Uterus (tissue), 2 donors: ENCODE data around the gene MKLN1.

Experiments used
- CTCF ChIP-seq, 4 experiments: fragments of 200-600 bp in 2 of 4; fragments of 450-650 bp in 2 of 4; sonication (generic) in 2 of 4; IDR thresholded peaks; one replicate each; pipeline ENCODE4 v1.5.1; 2016 to 2019; ENCODE audit warnings: antibody characterized with exemption in 4 of 4, mild to moderate bottlenecking in 2 of 4, moderate library complexity in 1 of 4
- POLR2A ChIP-seq, 2 donors: fragments of 450-650 bp; IDR thresholded peaks; one replicate each; pipeline ENCODE4 v1.6.1; 2016; ENCODE audit warnings: antibody characterized with exemption in 2 of 2, mild to moderate bottlenecking in 1 of 2, moderate library complexity in 1 of 2

- TF ChIP-seq CTCF (IDR thresholded peaks at IDR 0.05) (no peak), POLR2A (IDR thresholded peaks at IDR 0.05) (no peak)
These were observed 104.1 kb downstream of the MKLN1 start for GRCh38 chr7:131431756-131432155.
